ENCODE results near the gene KRTAP1-5.

DNA sequence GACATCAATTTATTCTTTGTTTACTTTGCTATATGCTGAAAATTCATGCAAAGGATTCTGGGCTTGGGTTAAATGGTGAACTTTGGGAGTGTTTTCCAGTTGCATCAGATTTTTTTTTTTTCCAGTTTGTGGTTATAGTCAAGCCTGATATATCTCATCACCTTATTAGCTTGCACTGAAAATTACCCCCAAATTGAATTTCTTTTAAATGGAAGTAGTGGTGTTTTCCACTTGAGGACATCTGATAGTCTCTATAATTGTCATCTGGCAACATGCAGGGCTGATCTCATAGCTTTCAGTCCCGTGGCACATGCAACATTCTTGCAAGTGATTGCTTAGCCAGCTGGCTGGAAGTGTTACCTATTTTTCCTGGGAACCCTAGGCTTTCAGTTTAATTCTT lies 13.4 kb downstream of the KRTAP1-5 start:
- TF ChIP-seq, protein P1, sequence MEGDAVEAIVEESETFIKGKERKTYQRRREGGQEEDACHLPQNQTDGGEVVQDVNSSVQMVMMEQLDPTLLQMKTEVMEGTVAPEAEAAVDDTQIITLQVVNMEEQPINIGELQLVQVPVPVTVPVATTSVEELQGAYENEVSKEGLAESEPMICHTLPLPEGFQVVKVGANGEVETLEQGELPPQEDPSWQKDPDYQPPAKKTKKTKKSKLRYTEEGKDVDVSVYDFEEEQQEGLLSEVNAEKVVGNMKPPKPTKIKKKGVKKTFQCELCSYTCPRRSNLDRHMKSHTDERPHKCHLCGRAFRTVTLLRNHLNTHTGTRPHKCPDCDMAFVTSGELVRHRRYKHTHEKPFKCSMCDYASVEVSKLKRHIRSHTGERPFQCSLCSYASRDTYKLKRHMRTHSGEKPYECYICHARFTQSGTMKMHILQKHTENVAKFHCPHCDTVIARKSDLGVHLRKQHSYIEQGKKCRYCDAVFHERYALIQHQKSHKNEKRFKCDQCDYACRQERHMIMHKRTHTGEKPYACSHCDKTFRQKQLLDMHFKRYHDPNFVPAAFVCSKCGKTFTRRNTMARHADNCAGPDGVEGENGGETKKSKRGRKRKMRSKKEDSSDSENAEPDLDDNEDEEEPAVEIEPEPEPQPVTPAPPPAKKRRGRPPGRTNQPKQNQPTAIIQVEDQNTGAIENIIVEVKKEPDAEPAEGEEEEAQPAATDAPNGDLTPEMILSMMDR (IDR thresholded peaks at IDR 0.05; ENCODE audit: low read length), result no peak
- TF ChIP-seq EZH2 (optimal IDR thresholded peaks at IDR 0.05; ENCODE audit: low read depth, low read length), result no peak
